Tibial nerve (tissue), 4 donors: Measurements from ENCODE around the gene TSPAN3. TPM values are rescaled to one million over a fixed set of nuclear protein-coding genes. Genes with fewer than 3 reads are reported as not detected.

Experiments used
- DNase-seq, 2 donors: peaks; one replicate each; pipeline ENCODE4 v3.0.0-alpha.2; 2019; ENCODE audit warnings: low spot score in 2 of 2
- H3K27ac ChIP-seq, 4 donors: fragments of 200-600 bp; sonication (generic) in 3 of 4; one replicate each; pipeline ENCODE4 v1.5.1; 2017 to 2019; ENCODE audit warnings: mild to moderate bottlenecking in 1 of 4
- H3K27me3 ChIP-seq, 2 donors: fragments of 200-600 bp; sonication (generic) in 1 of 2; one replicate each; pipeline versions ENCODE4 v1.5.1 to v1.6.0; 2017 to 2019
- H3K36me3 ChIP-seq, 3 donors: fragments of 200-600 bp; sonication (generic); one replicate each; pipeline ENCODE4 v1.5.1; 2018 to 2019
- H3K4me1 ChIP-seq, 4 donors: fragments of 200-600 bp; sonication (generic) in 3 of 4; one replicate each; pipeline ENCODE4 v1.5.1; 2017 to 2019
- H3K4me3 ChIP-seq, 4 donors: fragments of 200-600 bp; sonication (generic) in 3 of 4; one replicate each; pipeline ENCODE4 v1.5.1; 2017 to 2019; ENCODE audit warnings: mild to moderate bottlenecking in 1 of 4, moderate library complexity in 1 of 4
- H3K9me3 ChIP-seq, 4 donors: fragments of 200-600 bp; sonication (generic) in 3 of 4; one replicate each; pipeline ENCODE4 v1.5.1; 2017 to 2019
- EP300 ChIP-seq, 2 donors: sonication (generic); formaldehyde crosslinking; IDR thresholded peaks; one replicate each; pipeline ENCODE4 v1.6.1; 2017; ENCODE audit warnings: antibody characterized with exemption in 2 of 2, mild to moderate bottlenecking in 1 of 2
- POLR2A ChIP-seq, 2 donors: fragments of 450-650 bp; IDR thresholded peaks; one replicate each; pipeline ENCODE4 v1.6.1; 2017; ENCODE audit warnings: antibody characterized with exemption in 2 of 2, mild to moderate bottlenecking in 2 of 2, moderate library complexity in 2 of 2
- WGBS, 2 donors: methylation state at CpG; one replicate each; pipeline ENCODE4 v1.1.5; 2018; 5-methylcytosine and 5-hydroxymethylcytosine counted together
- total RNA-seq, 4 donors: library from RNA; depleted of rRNA; stranded (reverse); fragments of >200 nt; gene quantifications; one replicate each; pipeline ENCODE4 v1.1.0, GENCODE V29; 2016
- TF ChIP-seq, protein P1 (sequence below), 5 experiments: fragments of 200-600 bp in 3 of 5; fragments of 450-650 bp in 2 of 5; sonication (generic) in 3 of 5; IDR thresholded peaks; one replicate each; pipeline ENCODE4 v1.5.1; 2016 to 2019; ENCODE audit warnings: antibody characterized with exemption in 5 of 5, mild to moderate bottlenecking in 3 of 5, moderate library complexity in 2 of 5

The TSPAN3 gene
- total RNA-seq, 4 donors from 2014 or later: 155 to 229 (median 203) TPM

DNA sequence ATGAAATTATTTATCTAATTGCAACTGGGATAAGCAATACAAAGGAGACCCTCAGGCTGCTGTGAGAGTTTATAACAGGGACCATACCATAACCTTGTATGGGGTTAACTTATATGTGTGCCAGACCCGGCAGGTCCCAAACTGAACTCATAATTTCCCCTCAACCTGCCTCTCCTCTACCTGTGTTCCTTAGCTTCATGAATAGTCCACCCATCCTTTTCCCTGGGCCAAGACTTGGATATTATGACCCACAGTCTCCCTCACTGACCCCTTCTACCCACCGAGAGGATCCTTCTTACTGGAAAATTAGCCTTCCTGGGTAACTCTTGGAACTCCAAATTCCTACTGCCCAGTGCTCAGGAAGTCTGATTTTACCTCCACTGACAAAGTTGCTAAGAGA lies 3.4 kb upstream of the TSPAN3 start:
- TF ChIP-seq, protein P1, sequence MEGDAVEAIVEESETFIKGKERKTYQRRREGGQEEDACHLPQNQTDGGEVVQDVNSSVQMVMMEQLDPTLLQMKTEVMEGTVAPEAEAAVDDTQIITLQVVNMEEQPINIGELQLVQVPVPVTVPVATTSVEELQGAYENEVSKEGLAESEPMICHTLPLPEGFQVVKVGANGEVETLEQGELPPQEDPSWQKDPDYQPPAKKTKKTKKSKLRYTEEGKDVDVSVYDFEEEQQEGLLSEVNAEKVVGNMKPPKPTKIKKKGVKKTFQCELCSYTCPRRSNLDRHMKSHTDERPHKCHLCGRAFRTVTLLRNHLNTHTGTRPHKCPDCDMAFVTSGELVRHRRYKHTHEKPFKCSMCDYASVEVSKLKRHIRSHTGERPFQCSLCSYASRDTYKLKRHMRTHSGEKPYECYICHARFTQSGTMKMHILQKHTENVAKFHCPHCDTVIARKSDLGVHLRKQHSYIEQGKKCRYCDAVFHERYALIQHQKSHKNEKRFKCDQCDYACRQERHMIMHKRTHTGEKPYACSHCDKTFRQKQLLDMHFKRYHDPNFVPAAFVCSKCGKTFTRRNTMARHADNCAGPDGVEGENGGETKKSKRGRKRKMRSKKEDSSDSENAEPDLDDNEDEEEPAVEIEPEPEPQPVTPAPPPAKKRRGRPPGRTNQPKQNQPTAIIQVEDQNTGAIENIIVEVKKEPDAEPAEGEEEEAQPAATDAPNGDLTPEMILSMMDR (IDR thresholded peaks at IDR 0.05): no peak
- TF ChIP-seq POLR2A (IDR thresholded peaks at IDR 0.05) (no peak), EP300 (IDR thresholded peaks at IDR 0.05) (no peak)
- WGBS, 2 donors: 59 to 73% methylated on average over 2 of the region's 2 CpGs
- no peak for DNase-seq
- no peak overlapping the region for H3K27ac ChIP-seq
- H3K4me3 ChIP-seq: no peak overlapping the region
- H3K27me3 ChIP-seq: no peaks in the 10 kb centered on the region
- H3K36me3 ChIP-seq: no peaks in the 10 kb centered on the region
- H3K4me1 ChIP-seq: peaks cover 0 to 32% (median 6%) of the 10 kb centered on the region in 4 donors
- no peaks in the 10 kb centered on the region for H3K9me3 ChIP-seq

- Histone ChIP-seq H3K27ac (peak overlapping the region; percentile 73 to 93 (median 92)), H3K4me1 (peaks cover 0 to 54% (median 18%) of the 10 kb centered on the region in 4 donors), H3K4me3 (peak overlapping the region in 3 of 4 donors; percentile 83 to 90 (median 89)), H3K27me3 (no peaks in the 10 kb centered on the region), H3K36me3 (no peaks in the 10 kb centered on the region), H3K9me3 (no peaks in the 10 kb centered on the region)
- DNase-seq: no peak
- TF ChIP-seq POLR2A (IDR thresholded peaks at IDR 0.05) (no peak), EP300 (IDR thresholded peaks at IDR 0.05) (no peak)
- TF ChIP-seq, protein P1 (IDR thresholded peaks at IDR 0.05): no peak
- WGBS, 2 donors: 83 to 84% methylated on average over 15 of the region's 15 CpGs
These were observed 655 bp upstream of the TSPAN3 start for GRCh38 chr15:77071305-77072223.

DNA sequence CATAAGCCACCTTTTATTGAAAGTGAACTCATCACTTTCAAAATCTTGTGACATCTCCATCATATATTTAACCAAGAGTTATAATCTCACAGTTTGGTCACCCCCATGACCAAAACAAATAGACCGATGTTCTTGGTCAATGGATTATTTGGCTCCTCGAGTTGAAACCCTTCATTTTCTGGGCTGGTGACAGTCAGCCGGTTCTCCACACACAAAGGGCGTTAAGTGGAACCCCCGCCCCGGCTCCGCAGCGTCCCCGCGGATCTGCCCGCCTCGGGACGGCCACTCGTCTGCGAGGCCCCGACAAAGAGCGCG lies 772 bp downstream of the TSPAN3 start:
- Histone ChIP-seq H3K4me1 (peaks cover 0 to 40% (median 18%) of the 10 kb centered on the region in 4 donors), H3K9me3 (no peaks in the 10 kb centered on the region), H3K27ac (peak overlapping the region; percentile 73 to 93 (median 92)), H3K36me3 (no peaks in the 10 kb centered on the region), H3K27me3 (no peaks in the 10 kb centered on the region), H3K4me3 (peak overlapping the region; percentile 83 to 90 (median 86))
- DNase-seq: no peak
- 1% methylated on average over 16 to 18 of the region's 18 CpGs for WGBS, 2 donors
- TF ChIP-seq EP300 (IDR thresholded peaks at IDR 0.05): no peak
- TF ChIP-seq, protein P1 (IDR thresholded peaks at IDR 0.05): no peak
- TF ChIP-seq POLR2A (IDR thresholded peaks at IDR 0.05): no peak

DNA sequence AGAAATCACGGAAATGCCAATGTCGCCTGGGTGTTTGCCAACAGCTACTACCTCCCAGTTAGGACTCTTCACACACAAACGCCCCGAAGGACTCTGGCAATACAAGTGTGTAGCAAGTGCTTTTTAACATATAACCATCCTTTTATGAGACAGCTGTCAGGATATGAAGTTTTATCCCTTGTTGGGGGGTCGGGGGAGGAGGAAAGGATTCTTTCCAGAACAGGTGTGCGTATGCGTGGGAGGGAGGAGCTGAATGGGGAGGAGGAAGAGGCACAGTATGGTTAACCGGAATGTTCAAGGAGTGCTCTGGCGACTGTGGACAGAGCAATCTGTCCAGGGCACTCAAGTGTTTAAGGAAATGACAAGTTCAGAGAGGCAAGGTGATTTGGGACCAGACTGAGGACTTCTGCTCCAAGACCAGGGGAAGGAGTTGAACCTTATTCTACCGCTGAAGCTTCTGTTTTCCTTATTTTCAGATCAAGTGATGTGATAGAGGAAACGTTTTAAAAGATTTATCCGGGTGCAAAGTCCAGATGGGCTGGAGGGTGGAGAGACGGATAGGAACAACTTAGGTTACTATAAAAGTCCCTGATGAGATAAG lies 1.3 kb downstream of the TSPAN3 start:
- Histone ChIP-seq H3K4me3 (peak overlapping the region; percentile 83 to 90 (median 86)), H3K9me3 (no peaks in the 10 kb centered on the region), H3K4me1 (peaks cover 0 to 39% (median 18%) of the 10 kb centered on the region in 4 donors), H3K27ac (peak overlapping the region; percentile 73 to 93 (median 92)), H3K36me3 (no peaks in the 10 kb centered on the region), H3K27me3 (no peaks in the 10 kb centered on the region)
- 18 to 22% methylated on average over 13 of the region's 13 CpGs for WGBS, 2 donors
- TF ChIP-seq, protein P1 (IDR thresholded peaks at IDR 0.05): no peak
- TF ChIP-seq POLR2A (IDR thresholded peaks at IDR 0.05) (no peak), EP300 (IDR thresholded peaks at IDR 0.05) (no peak)
- no peak for DNase-seq

DNA sequence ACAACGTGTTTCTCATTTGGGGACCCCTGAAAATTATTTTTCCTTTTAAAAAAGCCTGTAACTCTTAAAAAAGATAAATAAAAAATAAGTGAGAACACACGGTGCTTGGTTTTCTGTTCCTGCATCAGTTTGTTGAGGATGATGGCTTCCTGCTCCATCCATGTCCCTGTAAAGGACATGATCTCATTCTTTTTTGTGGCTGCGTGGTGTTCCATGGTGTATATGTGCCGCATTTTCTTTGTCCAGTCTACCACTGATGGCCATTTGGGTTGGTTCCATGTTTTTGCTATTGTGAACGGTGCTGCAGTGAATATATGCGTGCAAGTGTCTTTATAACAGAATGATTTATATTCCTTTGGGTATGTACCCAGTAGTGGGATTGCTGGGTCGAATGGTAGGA lies 2.3 kb downstream of the TSPAN3 start:
- no peak for TF ChIP-seq POLR2A (IDR thresholded peaks at IDR 0.05)
- TF ChIP-seq EP300 (IDR thresholded peaks at IDR 0.05): no peak
- TF ChIP-seq, protein P1 (IDR thresholded peaks at IDR 0.05): no peak
- H3K36me3 ChIP-seq: no peaks in the 10 kb centered on the region
- peaks cover 0 to 48% (median 18%) of the 10 kb centered on the region in 4 donors for H3K4me1 ChIP-seq
- H3K4me3 ChIP-seq: no peak overlapping the region
- no peak for DNase-seq
- 85 to 86% methylated on average over 7 of the region's 7 CpGs for WGBS, 2 donors
- no peaks in the 10 kb centered on the region for H3K9me3 ChIP-seq
- no peaks in the 10 kb centered on the region for H3K27me3 ChIP-seq
- peak overlapping the region in 1 of 4 donors; percentile 5 for H3K27ac ChIP-seq
